HG02870 (cell line): Measurements from ENCODE around the gene TMC3.

Experiments used
- ATAC-seq: cut with Tn5 transposase; IDR thresholded peaks from one replicate; pipeline ENCODE4 v1.9.1; 2021; ENCODE audit warnings: mild to moderate bottlenecking, moderate library complexity; ENCODE audit not compliant: unreplicated experiment

The TMC3 gene

DNA sequence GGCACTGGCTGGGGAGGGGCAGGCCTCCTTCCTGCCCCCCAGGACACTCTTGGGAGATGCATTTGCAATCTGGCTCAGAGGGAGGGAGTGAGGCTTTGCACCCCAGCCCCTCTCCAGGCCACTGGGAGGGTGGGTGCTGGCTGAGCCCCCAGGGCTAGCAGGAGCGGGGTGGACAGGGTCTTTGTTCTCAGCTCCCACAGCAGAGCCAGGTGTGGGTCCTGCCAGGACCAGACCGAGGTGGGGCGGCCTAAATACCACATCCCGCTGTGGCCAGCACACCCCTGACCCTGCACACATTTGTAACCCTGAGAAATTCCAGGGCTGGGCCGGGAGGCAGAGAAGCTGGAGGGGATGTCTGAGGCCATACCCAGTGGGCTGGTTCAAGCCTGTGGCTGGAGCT lies 91.1 kb downstream of the TMC3 start:
- no peak for ATAC-seq

DNA sequence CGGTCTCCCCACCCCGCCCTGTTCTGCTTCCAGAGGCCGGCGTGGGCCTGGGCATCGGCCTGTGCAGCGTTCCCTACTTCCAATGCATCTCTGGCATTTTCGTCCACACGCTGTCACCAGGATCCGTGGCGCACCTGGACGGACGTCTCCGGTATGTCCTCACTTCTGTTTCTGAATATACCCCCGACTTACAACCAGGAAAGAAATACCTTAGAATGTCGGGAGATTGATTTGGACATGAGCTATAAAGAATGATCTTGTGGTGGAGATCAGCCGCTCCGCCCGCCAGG lies 91.5 kb downstream of the TMC3 start:
- ATAC-seq, result no peak

DNA sequence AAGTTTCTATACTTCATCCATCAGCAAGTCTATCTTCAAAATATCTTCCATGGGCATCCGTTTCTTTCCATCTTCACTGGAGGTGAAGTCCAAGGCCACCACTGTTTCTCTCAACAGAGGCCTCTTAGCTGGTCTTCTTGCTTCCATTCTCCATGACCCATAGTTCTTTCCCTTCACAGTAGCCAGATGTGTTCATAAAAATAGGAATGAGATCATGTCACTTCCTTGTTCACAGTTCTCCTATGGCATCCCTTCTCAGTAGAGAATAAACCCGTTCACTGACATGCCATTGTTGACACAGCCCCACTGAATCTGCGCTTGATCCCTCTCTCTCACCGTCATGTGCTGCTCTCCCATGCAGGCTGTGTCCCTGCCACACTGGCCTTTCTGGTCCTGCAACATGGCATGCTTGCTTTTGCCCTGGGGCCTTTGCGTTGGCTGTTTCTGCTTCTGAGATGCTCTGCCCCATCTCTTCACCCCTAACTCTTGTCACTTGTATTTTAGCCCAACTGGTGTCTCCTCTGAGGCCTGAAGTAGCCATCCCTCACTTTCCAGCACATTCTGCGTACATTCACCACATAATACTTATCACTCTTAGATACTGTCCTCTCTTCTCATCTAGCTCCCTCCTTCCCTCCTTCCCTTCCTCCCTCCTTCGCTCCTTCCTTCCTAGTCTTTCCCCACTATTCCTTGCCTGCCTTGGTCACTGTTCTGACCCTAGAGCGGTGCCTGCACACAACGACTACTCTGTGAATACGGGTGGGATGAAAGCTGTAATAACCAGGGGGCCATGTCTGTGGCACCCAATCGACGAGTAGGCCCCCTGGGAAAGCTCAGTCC lies 92.0 kb downstream of the TMC3 start:
- no peak for ATAC-seq

DNA sequence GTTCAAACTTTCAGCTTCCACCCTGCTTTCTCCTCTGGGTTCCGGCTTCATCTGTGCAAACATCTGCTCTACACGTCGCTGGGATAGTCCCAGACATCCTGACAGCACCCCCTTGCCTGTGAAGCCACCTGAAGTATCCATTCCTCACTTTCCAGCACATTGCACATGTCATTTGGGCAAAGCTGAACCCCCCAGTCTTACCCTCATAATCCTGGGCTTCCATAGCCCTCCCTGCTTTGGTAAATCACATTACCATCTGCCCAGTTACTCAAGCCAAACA lies 92.6 kb downstream of the TMC3 start:
- ATAC-seq, result no peak
